GM18517 (cell line): ENCODE results near the gene TNNT2.

ENCODE experiments used
- ATAC-seq: cut with Tn5 transposase; IDR thresholded peaks from one replicate; pipeline ENCODE4 v1.9.1; 2021; ENCODE audit warnings: mild to moderate bottlenecking, moderate library complexity; ENCODE audit not compliant: unreplicated experiment

The TNNT2 gene

GRCh38 chr1:201379733-201380242 lies 2.3 kb upstream of the TNNT2 start:
- no peak for ATAC-seq

- no peak for ATAC-seq
These were observed 1.3 kb upstream of the TNNT2 start for GRCh38 chr1:201378804-201379203.

- no peak for ATAC-seq
These were observed 761 bp downstream of the TNNT2 start for GRCh38 chr1:201376464-201377374.

GRCh38 chr1:201376107-201376463 lies 1.4 kb downstream of the TNNT2 start:
- no peak for ATAC-seq

GRCh38 chr1:201375169-201375568 lies 2.3 kb downstream of the TNNT2 start:
- ATAC-seq, result no peak

GRCh38 chr1:201374364-201374763 lies 3.1 kb downstream of the TNNT2 start:
- no peak for ATAC-seq

GRCh38 chr1:201371792-201372191 lies 5.7 kb downstream of the TNNT2 start:
- ATAC-seq, result no peak

GRCh38 chr1:201371276-201371675 lies 6.2 kb downstream of the TNNT2 start:
- no peak for ATAC-seq

GRCh38 chr1:201370500-201370899 lies 7.0 kb downstream of the TNNT2 start:
- ATAC-seq, result no peak

GRCh38 chr1:201369209-201369608 lies 8.3 kb downstream of the TNNT2 start:
- ATAC-seq, result no peak

- no peak for ATAC-seq
These were observed 10.8 kb downstream of the TNNT2 start for GRCh38 chr1:201366696-201367095.

- no peak for ATAC-seq
These were observed 12.2 kb downstream of the TNNT2 start for GRCh38 chr1:201365251-201365650.

GRCh38 chr1:201364808-201365105 lies 12.7 kb downstream of the TNNT2 start:
- no peak for ATAC-seq

GRCh38 chr1:201363467-201363866 lies 14.0 kb downstream of the TNNT2 start:
- ATAC-seq, result no peak

GRCh38 chr1:201362906-201363305 lies 14.6 kb downstream of the TNNT2 start:
- ATAC-seq, result no peak

- ATAC-seq, result no peak
These were observed 15.6 kb downstream of the TNNT2 start for GRCh38 chr1:201361652-201362504.

GRCh38 chr1:201360901-201361651 lies 16.4 kb downstream of the TNNT2 start:
- no peak for ATAC-seq

- ATAC-seq, result no peak
These were observed 17.0 kb downstream of the TNNT2 start for GRCh38 chr1:201360486-201360885.

GRCh38 chr1:201359873-201360210 lies 17.6 kb downstream of the TNNT2 start:
- no peak for ATAC-seq

GRCh38 chr1:201359031-201359872 lies 18.2 kb downstream of the TNNT2 start:
- ATAC-seq, result no peak
